Regular cardiac myocyte (primary cell): ENCODE results near the gene MSH4. TPM values are rescaled to one million over a fixed set of nuclear protein-coding genes. Genes with fewer than 3 reads are reported as not detected.

Experiments used
- total RNA-seq: library from RNA; depleted of rRNA; stranded (reverse); fragments of >200 nt; gene quantifications from 2 replicates; pipeline ENCODE4 v1.2.3, GENCODE V29; 2014

The MSH4 gene
- 0.38 and 1.4 TPM in 2 replicates for total RNA-seq

DNA sequence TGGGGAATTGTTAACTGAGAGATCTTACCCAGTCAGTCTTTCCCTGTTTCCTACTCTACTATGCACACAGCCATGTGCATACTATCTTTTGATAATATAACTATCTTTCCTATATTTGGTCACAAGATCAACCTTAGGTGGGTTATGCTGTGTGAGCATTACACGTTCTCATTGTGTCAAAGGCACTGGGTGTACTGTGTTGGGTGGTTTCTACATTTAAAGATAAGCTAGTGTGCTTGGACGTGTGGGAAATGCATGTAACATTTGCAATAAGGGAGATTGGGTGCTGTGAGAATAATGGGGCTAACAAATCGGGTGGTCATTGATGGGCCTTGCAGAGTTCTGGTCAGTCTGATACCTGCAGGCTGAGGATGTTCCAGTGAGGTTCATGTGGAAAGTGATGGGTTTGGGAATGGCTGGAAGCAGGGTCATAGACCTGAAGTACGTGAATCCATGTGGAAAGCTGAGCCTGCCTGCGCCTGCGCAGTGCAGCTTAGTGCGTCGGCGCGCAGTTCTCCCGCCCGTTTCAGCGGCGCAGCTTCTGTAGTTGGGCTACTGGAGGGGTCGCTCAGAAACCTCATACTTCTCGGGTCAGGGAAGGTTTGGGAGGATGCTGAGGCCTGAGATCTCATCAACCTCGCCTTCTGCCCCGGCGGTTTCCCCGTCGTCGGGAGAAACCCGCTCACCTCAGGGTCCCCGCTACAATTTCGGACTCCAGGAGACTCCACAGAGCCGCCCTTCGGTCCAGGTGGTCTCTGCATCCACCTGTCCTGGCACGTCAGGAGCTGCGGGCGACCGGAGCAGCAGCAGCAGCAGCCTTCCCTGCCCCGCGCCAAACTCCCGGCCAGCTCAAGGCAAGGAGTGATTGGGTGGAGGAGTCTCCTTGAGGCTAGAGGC is at the start of gene MSH4:
MSH4 (plus strand) TSS at position 507 of the 897 bp plus-strand sequence; CDS start at position 611, 104 bp downstream.

DNA sequence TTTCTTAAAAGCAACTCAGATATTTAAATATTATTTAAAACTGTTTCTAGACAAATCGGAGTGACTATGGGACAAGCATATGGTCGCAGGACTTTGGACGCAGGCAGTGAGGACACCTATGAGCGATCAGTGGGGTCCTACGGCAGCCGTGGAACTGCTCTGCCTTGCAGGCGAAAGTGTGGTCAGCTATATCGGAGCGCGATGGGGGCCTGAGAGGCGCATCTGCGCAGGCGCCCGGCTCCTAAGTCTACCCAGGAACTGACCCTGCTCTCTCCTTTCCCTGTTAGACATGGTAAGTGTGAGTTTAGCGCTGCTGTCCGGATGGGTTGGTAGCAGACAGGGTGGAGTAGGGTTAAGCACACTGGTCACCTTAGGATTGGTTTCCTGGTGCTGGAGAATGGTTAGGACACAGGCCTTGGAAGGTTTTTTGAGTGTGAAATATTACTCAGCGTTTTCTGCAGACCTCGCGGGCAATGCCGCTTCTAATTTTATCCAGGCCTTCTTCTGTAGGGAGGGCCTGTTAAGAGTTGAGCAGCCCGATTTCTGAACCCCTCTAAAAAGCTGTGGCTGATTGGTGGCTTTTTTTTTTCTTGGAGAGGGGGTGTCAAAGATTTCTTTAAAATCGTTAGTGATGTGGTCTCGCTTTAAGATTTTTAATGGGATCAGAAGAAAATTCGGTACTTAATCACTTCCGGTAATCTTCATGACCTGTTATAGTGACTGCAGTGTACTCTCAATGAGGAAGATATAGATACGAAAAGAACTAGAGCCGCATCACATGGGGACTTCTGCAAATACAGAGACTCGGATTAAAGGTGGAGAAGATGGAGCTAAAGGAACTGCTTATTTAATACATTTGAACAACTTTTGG is 10.5 kb upstream of the MSH4 start, which contains the start of gene RABGGTB:
RABGGTB (plus strand) TSS at position 274 of the 871 bp plus-strand sequence; CDS start at position 290, 16 bp downstream.

DNA sequence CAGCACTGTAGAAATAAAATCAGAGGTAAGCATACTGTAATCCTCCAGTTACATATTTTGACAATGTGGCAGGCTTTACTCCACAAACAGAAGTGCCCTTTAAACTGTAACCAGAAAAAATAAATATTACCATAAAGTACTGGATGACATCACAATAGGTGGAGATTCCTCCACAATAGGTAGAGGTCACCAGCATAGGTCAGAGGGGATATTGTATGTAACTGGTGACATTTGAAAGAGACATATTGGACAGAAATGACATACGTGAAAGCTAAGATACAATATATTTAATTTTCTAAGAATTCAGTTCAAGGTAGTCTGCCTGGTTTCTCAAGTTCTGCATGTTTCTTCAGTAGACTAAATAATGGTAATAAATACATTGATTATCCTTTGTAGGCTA is 135.6 kb downstream of the MSH4 start, which contains the start of gene ASB17:
ASB17 (minus strand) TSS at position 101 of the 400 bp plus-strand sequence. CDS start 113 bp downstream, outside the sequence.

Other genes with a start within 250 kb of the MSH4 start
- gene SLC44A5, start 185.8 kb upstream of the MSH4 start, total RNA-seq = 0.38 and 0.56 TPM in 2 replicates
- 19.2 and 39.5 TPM in 2 replicates for gene ACADM, start 72.2 kb upstream of the MSH4 start, total RNA-seq
- gene RABGGTB, start 10.6 kb upstream of the MSH4 start, total RNA-seq = 110 and 127 TPM in 2 replicates
- not detected in 2 replicates for gene ASB17, start 135.5 kb downstream of the MSH4 start, total RNA-seq